ENCODE data around the gene RAB31.
"Not testable (repeated sequence)": the region's sequence is repeated elsewhere in the genome, so short reads cannot be mapped to it uniquely, and the experiment has no call there.

RAB31 gene

DNA sequence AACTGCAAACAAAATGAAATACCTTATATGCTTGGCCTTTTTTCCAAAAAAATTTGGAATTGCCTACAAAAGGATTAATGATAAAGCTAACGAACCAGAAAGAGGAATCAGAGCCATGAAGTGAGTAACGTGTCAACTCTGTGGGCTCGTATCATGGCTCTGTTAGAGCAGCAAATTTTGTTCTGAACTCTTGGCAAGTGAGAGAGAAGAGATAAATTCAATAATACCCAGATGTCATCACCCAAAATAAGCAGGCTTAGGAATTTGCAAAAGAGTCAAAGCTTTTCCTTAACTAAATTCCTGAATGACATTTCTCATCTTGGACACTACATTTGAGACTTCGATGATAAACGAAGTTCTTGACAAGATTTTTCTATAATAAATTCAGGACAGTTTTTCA is 182.1 kb downstream of the RAB31 start:
- FAIRE-seq, result no peak
- TF ChIP-seq POLR2A (IDR thresholded peaks at IDR 0.05; ENCODE audit: low read depth, low read length) (no peak), POU2F2 (IDR thresholded peaks at IDR 0.05; ENCODE audit: low read depth, low read length) (no peak), PAX5 (IDR thresholded peaks at IDR 0.05; ENCODE audit: insufficient read depth, low read length, severe bottlenecking) (no peak), POLR2AphosphoS5 (IDR thresholded peaks at IDR 0.05; ENCODE audit: low read depth, low read length) (no peak), SPI1 (IDR thresholded peaks at IDR 0.05; ENCODE audit: low read depth, low read length) (no peak), TAF1 (IDR thresholded peaks at IDR 0.05; ENCODE audit: low read depth, low read length) (no peak)
- no peak for DNase-seq (ENCODE audit: insufficient read length, low spot score)

DNA sequence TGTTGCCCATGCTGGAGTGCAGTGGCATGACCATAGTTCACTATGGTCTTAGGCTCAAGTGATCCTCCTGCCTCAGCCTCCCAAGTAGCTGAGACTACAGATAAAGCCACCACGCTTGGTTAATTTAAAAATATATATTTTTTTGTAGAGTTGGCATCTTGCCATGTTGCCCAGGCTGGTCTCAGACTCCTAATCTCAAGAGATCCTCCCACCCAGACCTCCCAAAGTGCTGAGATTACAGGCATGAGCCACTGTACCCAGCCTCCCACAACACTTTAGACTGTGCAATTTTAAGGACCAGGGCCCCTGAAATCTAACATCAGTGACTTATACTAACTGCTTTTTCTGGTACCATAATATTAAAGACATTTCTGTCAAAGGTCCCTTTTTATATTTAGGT is 182.9 kb downstream of the RAB31 start:
- DNase-seq (ENCODE audit: insufficient read length, low spot score) (no peak), FAIRE-seq (no peak)
- TF ChIP-seq POLR2A (IDR thresholded peaks at IDR 0.05; ENCODE audit: low read depth, low read length) (no peak), POLR2AphosphoS5 (IDR thresholded peaks at IDR 0.05; ENCODE audit: low read depth, low read length) (no peak), POU2F2 (IDR thresholded peaks at IDR 0.05; ENCODE audit: low read depth, low read length) (no peak), SPI1 (IDR thresholded peaks at IDR 0.05; ENCODE audit: low read depth, low read length) (no peak), TAF1 (IDR thresholded peaks at IDR 0.05; ENCODE audit: low read depth, low read length) (no peak), PAX5 (IDR thresholded peaks at IDR 0.05; ENCODE audit: insufficient read depth, low read length, severe bottlenecking) (no peak)

GRCh38 chr18:9891515-9891914 is 183.4 kb downstream of the RAB31 start:
- not testable (repeated sequence) for DNase-seq (ENCODE audit: insufficient read length, low spot score); FAIRE-seq

DNA sequence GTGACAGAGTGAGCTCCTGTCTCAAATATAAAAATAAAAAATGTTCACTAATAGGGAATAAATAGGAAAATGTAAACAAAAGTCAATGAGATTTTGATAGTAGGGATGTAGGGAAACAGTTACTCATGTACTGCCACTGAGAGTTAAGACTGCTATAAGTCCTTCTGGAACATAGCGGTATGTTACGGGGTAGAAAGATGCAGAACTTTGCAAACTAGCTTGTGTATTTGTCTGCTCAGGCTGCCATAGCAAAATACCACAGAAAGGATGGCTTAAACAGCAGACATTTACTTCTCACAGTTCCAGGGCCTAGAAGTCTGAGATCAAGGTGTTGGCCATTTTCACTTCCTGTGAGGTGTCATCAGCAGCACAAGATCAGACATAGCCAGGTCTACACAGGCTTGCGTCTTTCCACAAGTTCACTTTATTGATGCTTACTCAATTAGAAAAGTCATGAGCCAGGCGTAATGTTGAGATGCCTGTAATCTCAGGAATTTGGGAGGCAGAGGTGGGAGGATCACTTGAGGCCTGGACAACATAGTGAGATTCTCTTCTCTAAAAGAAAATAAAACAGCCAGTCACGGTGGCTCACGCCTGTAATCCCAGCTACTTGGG is 186.5 kb downstream of the RAB31 start:
- DNase-seq (ENCODE audit: insufficient read length, low spot score), result no peak
- TF ChIP-seq POLR2AphosphoS5 (IDR thresholded peaks at IDR 0.05; ENCODE audit: low read depth, low read length) (no peak), SPI1 (IDR thresholded peaks at IDR 0.05; ENCODE audit: low read depth, low read length) (peak; percentile 28; the same call in 1 of the 2 replicates), PAX5 (IDR thresholded peaks at IDR 0.05; ENCODE audit: insufficient read depth, low read length, severe bottlenecking) (no peak), TAF1 (IDR thresholded peaks at IDR 0.05; ENCODE audit: low read depth, low read length) (no peak), POLR2A (IDR thresholded peaks at IDR 0.05; ENCODE audit: low read depth, low read length) (no peak), POU2F2 (IDR thresholded peaks at IDR 0.05; ENCODE audit: low read depth, low read length) (no peak)
- FAIRE-seq, result no peak

DNA sequence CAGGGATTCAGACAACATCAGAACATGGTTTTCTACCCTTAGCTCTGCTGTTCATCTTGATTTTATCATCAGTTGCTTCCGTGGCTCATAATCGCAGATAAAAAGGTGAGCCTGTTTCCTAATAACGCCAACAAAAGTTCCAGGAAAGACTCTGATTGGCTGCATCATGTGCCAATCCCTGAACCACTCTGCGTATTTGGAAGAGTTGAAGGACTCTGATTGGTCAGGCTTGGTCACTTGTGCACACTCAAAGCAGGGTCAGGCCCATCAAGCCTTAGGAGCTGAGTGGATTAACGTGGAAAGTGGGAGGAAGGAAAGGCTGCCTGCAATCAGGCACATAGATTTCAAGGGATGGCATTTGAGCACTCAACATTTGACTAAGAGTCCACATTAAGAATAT is 189.0 kb downstream of the RAB31 start:
- no peak for FAIRE-seq
- TF ChIP-seq SPI1 (IDR thresholded peaks at IDR 0.05; ENCODE audit: low read depth, low read length), result no peak
- TF ChIP-seq POU2F2 (IDR thresholded peaks at IDR 0.05; ENCODE audit: low read depth, low read length), result no peak
- no peak for TF ChIP-seq PAX5 (IDR thresholded peaks at IDR 0.05; ENCODE audit: insufficient read depth, low read length, severe bottlenecking)
- no peak for TF ChIP-seq POLR2A (IDR thresholded peaks at IDR 0.05; ENCODE audit: low read depth, low read length)
- TF ChIP-seq POLR2AphosphoS5 (IDR thresholded peaks at IDR 0.05; ENCODE audit: low read depth, low read length), result no peak
- TF ChIP-seq TAF1 (IDR thresholded peaks at IDR 0.05; ENCODE audit: low read depth, low read length), result no peak
- DNase-seq (ENCODE audit: insufficient read length, low spot score), result no peak

DNA sequence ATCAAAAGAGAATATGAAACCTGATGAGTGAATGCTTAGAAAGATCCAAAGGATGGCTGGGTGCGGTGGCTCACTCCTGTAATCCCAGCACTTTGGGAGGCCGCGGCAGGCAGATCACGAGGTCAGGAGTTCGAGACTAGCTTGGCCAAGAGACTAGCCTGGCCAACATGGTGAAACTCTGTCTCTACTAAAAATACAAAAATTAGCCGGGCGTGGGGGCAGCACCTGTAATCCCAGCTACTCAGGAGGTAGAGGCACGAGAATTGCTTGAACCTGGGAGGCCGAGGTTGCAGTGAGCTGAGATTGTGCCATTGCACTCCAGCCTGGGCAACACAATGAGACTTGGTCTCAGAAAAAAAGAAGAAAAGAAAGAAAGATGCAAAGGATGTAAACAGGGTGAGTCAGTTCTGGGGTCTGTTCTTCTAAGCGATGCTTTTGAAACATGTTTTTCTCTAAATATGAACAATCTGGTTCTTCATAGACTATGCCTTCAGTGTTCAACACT is 189.7 kb downstream of the RAB31 start:
- DNase-seq (ENCODE audit: insufficient read length, low spot score); FAIRE-seq: not testable (repeated sequence)

DNA sequence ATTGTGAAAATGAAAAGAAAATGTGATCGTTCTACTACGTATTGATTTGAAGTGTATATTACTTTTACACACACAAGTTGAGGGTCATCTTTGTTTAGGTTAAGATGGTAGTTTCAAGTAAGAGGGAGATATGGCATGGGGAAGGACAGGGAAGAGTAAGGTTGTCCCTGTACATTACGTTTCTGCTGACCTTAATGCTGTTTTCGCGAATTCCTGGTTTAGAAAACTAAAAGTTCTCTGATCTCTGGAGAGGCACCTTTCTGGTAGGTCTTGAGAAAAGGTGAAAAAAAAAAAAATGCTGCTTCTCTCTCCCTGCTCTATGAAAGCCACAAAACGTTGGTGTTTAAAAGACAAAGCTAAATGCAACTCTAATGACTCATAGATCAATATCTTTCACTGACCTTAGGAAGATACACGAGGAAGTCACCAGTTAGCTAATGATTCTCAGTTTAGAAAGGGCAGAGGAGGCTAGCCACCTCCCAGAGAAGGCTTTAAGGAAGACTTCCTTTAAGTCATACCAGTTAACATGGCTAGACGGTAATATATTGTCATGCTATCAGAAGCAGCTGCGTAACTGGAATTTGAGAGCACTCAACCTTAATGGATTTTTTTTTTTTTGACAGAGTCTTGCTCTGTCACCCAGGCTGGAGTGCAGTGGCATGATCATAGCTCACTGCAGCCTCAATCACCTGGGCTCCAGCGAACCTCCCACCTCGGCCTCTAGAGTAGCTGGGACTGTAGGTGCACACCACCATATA is 190.9 kb downstream of the RAB31 start:
- TF ChIP-seq POU2F2 (IDR thresholded peaks at IDR 0.05; ENCODE audit: low read depth, low read length), result no peak
- no peak for TF ChIP-seq TAF1 (IDR thresholded peaks at IDR 0.05; ENCODE audit: low read depth, low read length)
- TF ChIP-seq POLR2A (IDR thresholded peaks at IDR 0.05; ENCODE audit: low read depth, low read length), result no peak
- TF ChIP-seq POLR2AphosphoS5 (IDR thresholded peaks at IDR 0.05; ENCODE audit: low read depth, low read length), result no peak
- no peak for TF ChIP-seq SPI1 (IDR thresholded peaks at IDR 0.05; ENCODE audit: low read depth, low read length)
- TF ChIP-seq PAX5 (IDR thresholded peaks at IDR 0.05; ENCODE audit: insufficient read depth, low read length, severe bottlenecking), result no peak
- no peak for DNase-seq (ENCODE audit: insufficient read length, low spot score)
- no peak for FAIRE-seq

- not testable (repeated sequence) for FAIRE-seq
These were observed 191.4 kb downstream of the RAB31 start for GRCh38 chr18:9899550-9899930.

GRCh38 chr18:9900699-9901098 is 192.6 kb downstream of the RAB31 start:
- DNase-seq (ENCODE audit: insufficient read length, low spot score), result no peak
- TF ChIP-seq POLR2A (IDR thresholded peaks at IDR 0.05; ENCODE audit: low read depth, low read length) (no peak), POU2F2 (IDR thresholded peaks at IDR 0.05; ENCODE audit: low read depth, low read length) (no peak), PAX5 (IDR thresholded peaks at IDR 0.05; ENCODE audit: insufficient read depth, low read length, severe bottlenecking) (no peak), POLR2AphosphoS5 (IDR thresholded peaks at IDR 0.05; ENCODE audit: low read depth, low read length) (no peak), TAF1 (IDR thresholded peaks at IDR 0.05; ENCODE audit: low read depth, low read length) (no peak), SPI1 (IDR thresholded peaks at IDR 0.05; ENCODE audit: low read depth, low read length) (no peak)
- FAIRE-seq, result no peak

More at GRCh38 chr18:9899550-9899930, 191.4 kb downstream of the RAB31 start:
- not testable (repeated sequence) for DNase-seq (ENCODE audit: insufficient read length, low spot score)

DNA sequence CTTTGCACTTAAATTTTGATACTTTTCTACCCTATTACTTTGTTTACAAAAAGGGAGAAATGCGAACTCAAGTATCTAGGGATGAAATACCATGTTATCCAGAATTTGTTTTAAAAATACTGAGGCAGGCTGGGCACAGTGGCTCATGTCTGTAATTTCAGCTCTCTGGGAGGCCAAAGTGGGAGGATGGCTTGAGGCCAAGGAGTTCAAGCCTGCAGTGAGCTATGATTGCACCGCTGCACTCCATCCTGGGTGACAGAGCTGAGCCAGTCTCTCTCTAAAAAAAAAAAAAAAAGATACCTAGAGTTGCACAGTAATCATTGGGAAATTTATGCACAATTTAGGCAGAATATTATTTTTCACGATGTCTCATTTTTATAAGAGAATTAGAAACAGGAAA is 193.3 kb downstream of the RAB31 start:
- TF ChIP-seq POLR2A (IDR thresholded peaks at IDR 0.05; ENCODE audit: low read depth, low read length), result no peak
- TF ChIP-seq TAF1 (IDR thresholded peaks at IDR 0.05; ENCODE audit: low read depth, low read length), result no peak
- TF ChIP-seq SPI1 (IDR thresholded peaks at IDR 0.05; ENCODE audit: low read depth, low read length), result no peak
- no peak for TF ChIP-seq POU2F2 (IDR thresholded peaks at IDR 0.05; ENCODE audit: low read depth, low read length)
- no peak for TF ChIP-seq PAX5 (IDR thresholded peaks at IDR 0.05; ENCODE audit: insufficient read depth, low read length, severe bottlenecking)
- no peak for TF ChIP-seq POLR2AphosphoS5 (IDR thresholded peaks at IDR 0.05; ENCODE audit: low read depth, low read length)
- FAIRE-seq, result no peak
- DNase-seq (ENCODE audit: insufficient read length, low spot score), result no peak

DNA sequence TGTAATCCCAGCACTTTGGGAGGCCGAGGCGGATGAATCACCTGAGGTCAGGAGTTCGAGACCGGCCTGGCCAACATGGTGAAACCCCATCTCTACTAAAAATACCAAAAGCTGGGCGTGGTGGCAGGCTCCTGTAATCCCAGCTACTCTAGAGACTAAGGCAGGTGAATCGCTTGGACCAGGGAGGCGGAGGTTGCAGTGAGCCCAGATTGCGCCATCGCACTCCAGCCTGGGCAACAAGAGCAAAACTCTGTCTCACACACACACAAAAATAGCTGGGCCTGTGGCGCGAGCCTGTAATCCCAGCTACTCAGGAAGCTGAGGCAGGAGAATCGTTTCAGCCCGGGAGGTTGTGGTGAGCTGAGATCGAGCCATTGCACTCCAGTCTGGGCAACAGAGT is 194.2 kb downstream of the RAB31 start:
- FAIRE-seq; DNase-seq (ENCODE audit: insufficient read length, low spot score): not testable (repeated sequence)

All from GM12891 (cell line).